ENCODE data around the gene UBAC1.

The UBAC1 gene, protein sequence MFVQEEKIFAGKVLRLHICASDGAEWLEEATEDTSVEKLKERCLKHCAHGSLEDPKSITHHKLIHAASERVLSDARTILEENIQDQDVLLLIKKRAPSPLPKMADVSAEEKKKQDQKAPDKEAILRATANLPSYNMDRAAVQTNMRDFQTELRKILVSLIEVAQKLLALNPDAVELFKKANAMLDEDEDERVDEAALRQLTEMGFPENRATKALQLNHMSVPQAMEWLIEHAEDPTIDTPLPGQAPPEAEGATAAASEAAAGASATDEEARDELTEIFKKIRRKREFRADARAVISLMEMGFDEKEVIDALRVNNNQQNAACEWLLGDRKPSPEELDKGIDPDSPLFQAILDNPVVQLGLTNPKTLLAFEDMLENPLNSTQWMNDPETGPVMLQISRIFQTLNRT

GRCh38 chr9:135961277-135961715 lies at the start of gene UBAC1:
Gene UBAC1 (minus strand): TSS chr9:135961373. CDS start chr9:135961162, 211 bp downstream.
- peak; percentile 87 to 95 for DNase-seq

DNA sequence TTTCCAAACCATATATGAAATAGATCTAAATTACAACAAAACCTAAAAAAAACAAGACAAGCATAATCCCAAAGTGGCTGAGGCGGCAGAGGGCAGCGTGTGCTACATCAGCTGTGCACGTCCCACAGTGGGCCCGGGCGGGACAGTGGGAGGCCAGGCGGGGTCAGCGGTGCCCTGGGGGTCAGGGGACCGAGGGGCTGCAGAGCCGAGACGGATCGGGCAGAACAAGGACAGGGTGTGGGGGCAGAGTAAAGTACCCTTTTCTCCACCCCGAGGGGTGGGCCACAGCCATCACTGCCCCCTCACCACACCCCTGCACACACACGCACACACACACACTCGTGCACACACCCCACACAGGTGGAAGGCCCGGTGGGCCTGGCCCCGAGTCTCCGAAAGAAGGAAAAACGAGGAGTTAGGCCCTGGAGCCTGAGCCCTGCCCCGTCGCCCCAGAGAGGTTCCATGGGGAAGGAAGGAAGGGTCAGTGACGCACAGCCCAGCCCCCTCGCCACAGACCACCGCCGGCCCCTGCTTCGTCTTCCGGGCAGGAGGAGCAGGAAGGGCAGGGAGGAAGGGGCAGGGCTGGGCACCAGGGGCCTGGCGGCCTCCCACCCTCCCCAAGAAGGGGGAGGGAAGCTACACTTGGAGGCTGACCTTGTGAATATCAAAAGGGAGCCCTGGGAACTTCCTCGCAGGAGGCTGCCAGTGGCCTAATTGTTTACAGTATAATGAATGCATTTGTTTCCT lies 49.6 kb upstream of the UBAC1 start:
- no peak for DNase-seq

DNA sequence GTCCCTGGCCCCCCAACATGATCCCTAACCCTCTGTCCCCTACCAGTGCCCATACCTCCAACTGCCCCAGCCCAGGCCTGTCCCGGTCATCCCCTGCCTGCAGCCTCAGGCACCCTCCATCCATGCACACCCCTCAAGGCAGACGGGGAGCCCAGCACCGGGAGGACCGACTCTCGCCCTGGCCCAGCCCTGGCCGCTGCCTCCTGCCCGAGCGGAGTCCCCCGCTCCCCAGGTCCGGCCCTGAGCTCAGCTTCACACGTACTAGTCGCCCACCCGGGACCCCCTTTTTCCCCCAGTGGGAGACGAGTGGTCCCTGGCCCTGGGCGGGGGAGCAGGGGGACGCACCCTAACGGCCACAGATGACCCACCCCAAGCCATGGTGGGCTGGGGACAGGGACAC lies 49.0 kb upstream of the UBAC1 start:
- DNase-seq: no peak

DNA sequence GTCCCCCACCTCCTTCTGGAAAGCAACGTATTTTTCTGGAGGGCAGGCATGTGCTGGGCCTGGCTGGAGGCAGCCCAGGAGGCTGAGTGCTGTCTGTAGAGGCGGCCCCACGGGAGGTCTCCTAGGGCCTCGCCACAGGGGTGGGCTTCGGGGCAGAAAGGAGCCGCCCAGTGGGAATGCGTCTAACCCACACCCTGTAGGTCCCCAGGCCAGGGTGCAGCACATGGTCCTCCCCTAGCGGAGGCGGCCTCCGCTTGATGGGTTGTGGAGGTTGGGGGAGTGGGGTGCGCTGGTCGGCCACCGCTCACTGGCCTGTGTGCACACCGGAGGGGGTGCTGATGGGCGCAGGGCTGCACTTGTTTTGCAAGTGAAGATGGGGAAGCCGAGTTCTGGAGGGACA lies 48.3 kb upstream of the UBAC1 start:
- DNase-seq: no peak

GRCh38 chr9:136008693-136008997 lies 47.5 kb upstream of the UBAC1 start:
- no peak for DNase-seq

GRCh38 chr9:136007934-136008692 lies 46.9 kb upstream of the UBAC1 start:
- DNase-seq: no peak

- DNase-seq: no peak
Measured at GRCh38 chr9:136007276-136007933, 46.2 kb upstream of the UBAC1 start.

DNA sequence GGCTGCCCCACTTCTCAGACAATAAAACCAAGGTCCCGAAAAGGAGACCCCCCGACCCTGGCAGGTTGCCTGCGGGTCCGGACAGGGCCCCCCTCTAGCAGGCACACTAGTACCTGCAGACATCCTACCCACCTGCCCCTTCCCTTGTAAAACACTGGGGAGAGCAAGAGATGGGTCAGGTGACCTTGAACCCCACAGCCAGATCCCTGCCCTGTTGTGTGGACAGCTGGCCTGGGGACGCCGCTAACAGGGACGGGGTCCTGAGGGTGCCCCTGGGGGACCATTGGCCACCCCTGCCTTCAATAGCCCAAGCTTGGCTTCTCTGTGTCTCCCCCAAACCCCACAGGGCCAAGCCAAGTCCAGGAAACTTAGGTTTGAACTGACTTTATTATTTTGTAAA lies 45.0 kb upstream of the UBAC1 start:
- no peak for DNase-seq

DNA sequence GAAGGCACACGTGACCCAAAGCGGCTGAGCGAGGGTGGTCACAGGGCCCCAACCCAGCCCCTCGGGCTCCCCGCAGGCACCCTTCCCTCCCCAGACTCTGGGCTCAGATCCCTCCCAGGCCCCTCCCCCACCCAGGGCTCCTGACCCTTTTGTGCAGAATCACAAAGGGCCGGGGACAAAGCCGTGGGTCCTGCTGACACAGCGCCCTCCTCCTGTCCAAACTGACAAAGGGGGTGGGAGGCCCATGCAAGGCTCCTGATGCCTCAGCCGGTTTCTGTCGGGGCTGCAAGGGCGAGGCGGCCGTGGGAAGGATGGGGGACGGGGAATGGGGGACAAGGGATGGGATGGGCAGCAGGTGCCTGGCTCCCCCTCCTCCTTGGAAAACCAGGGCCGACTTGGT lies 43.5 kb upstream of the UBAC1 start:
- DNase-seq: no peak

GRCh38 chr9:136004219-136004618 lies 43.0 kb upstream of the UBAC1 start:
- DNase-seq: no peak

DNA sequence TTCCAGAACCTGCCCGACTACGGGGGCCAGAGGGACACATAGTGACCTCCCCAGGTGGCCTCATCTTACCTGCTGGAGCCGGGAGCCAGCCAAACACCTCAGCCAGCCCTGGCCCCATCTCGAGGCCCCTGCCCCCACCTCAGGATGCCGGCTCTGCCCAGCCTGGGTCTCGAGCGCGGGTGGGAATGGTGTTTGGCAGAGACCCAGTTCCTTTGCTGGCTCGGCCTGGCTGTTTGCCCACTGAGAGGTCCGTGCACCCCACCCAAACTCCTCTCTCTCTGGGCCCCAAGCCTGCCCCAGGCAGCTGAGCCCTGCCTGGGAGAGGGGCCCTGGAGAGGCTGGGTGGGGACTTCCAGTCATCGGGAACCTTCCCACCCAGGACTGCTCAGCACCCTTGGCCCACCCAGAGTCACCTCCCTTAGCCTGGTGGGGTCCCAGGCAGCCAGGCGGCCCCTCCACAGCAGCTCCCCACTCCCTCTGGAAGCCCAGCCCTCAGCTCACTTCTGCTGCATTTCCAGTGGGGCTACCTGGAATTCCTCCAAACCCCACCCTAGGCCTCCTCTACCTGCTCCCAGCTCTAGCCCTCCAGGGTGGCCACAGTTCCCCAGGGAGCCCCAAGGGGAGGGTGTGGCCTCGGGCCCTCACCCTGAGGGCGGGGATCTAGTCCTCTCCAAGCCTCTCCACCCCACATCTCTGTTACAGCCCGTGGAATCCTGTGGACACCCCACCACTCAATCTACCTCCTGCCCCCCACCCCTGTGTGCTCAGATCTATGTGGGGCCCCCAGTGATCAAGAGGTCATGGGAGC lies 42.4 kb upstream of the UBAC1 start:
- DNase-seq: no peak

DNA sequence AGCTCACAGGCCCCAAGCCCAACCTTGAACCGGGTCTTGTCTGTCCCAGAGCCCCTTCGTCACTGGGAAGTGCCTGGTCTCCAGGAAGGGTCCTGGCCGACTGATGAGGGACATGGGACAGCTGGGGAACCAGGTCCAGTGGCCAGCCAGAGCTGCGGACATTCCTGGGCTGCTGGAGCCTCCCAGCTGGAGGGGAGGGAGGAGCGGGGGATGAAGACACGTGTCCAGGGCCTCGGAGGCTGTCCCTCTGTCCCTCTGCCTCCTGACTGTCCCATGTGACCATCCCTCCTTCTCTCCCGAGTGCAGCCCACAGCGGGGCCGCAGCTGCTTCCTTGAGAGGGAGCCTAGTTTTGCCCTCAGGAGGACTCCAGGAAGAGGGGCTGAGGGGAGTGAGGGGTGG lies 41.7 kb upstream of the UBAC1 start:
- DNase-seq: no peak

GRCh38 chr9:136002215-136002614 lies 41.0 kb upstream of the UBAC1 start:
- no peak for DNase-seq

GRCh38 chr9:136001231-136001630 lies 40.1 kb upstream of the UBAC1 start:
- no peak for DNase-seq

DNA sequence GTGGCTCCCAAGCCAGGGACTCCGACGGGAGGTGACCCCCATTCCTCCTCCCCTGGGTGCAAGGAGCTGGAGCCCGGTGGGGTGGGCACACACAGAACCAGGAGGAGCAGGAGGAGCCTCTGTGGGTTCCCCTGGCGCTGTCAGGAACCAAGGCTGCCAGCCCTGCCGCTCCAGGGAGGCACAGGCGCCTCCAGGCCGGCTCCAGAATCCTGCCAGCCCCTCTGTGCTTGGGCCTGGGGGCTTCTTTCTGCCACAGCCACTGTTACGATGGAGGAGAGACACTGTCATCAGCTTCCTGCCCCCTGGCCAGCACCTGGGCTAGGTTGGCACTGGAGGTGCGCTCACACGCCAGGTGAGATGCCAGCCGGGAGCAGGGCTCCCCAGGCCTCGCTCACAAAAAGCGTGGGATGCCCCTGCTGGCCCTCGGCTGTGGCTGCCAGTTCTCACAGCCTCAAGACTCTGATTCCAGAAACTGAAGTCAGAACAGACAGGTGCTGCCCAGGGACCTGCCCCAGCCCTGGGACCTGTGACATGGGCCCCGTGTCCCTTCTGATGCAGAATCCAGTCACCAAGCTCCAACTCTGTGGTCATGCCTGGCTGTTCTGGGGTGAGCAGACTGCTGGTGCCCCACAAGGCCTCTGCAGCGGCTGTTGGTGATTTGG lies 37.4 kb upstream of the UBAC1 start:
- no peak for DNase-seq

GRCh38 chr9:135998016-135998380 lies 36.8 kb upstream of the UBAC1 start:
- DNase-seq: no peak

DNA sequence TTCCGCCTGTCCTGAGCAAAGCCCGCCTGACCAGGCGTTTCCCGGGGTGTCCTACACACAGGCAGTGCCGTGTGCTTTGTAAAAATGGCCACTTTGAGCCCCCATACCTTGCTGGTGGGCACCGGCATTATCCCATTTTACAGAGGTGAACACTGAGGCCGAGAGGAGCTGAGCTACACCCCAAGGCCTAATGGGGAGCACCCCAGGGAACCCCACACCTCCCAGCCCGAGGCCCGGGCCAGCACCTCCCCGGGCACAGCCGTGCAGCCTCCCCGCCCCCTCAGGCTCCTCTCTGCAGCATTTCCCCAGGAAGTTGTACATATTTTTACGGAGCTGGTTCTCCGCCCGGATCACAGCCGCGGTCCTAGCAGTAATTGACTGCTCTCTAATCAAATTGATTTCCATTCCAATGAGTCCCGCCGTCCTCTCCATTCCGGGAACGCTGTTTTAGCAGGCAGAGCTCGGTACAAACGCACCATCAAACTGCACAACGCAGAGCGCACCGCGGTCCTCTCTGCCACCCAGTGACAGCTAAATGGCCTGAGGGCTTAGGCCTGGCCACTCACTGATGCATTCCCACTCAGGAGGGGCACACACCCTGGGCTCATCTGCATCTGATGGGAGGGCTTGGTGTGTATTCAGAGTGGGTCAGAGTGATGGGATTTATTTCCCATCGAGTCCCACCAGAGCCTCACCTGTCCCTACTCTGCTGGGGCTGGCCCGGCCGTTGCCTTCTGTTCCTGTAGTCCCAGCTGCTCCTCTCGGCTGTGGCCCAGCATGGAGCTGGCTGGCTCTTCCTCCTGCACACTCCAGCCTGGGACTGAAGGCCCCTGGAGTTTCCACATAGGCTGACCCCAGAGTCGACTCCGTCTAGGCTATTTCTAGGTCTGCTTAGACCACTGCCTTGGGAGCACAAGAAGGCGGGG lies 36.2 kb upstream of the UBAC1 start:
- DNase-seq: no peak

DNA sequence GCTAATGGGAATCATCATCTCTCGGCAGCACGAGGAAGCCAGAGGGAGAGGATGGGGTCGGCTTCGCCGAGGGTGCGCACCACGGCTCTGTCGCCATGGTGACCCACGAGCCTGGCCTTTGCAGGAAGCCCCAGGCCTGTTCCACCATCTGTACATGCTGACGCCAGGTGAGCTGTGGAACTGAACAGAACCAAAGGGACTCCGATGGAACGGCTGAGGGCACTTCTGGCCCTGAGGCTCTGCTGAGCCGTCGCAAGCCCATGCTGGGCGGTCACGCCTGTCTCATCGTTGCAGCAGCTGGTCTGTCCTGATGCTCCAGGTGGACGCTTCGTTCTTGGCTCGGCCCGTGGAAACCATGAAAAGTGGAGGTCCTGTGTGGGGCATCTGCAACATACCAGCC lies 34.6 kb upstream of the UBAC1 start:
- no peak for DNase-seq

DNA sequence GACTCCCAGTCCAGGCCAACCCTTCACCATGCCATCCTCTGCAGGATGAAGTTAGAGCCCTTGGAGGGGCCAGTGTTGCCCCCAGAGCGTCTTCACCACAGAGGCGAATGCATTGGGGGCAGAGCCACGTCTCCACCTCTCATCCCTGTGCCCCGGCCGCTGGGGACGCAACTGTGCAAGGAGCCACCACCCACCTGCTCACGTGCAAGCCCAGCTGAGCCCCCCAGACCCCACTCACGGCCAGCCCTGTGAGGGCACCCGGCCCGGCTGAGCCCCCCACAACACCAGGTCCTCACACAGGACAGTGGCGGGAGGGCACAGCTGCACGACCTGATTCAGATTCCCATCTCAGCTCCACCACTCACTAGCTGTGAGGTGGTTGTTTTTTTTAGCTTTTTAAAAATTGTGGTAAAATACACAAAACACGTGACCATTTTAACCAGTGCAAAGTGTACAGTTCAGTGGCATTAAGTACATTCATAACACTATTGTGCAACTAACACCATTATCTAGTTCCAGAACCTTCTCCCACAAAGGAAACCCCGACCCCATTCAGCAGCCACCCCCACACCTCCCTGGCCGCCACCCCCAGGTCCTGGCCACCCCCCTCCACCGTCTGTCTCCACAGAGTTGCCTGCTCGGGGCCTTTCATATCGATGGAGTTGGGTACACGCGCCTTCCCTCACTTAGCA lies 33.5 kb upstream of the UBAC1 start:
- no peak for DNase-seq

Measured in NCI-H1930 (cell line).